Measurements from ENCODE around the gene ZFP36L2.

Gene ZFP36L2

GRCh38 chr2:43199492-43200488 is 26.6 kb downstream of the ZFP36L2 start:
- no CpG with 5 or more reads among the region's 16 CpGs for WGBS (ENCODE audit: extremely low coverage, insufficient coverage, low lambda C conversion rate)
- no peaks in the 10 kb centered on the region for H3K36me3 ChIP-seq (ENCODE audit: control insufficient read depth, insufficient read depth, low read length)
- DNase-seq, result peak; percentile 83

GRCh38 chr2:43198263-43198662 is 28.1 kb downstream of the ZFP36L2 start:
- H3K4me2 ChIP-seq (ENCODE audit: low read length), result no peak overlapping the region
- H3K9ac ChIP-seq (ENCODE audit: low read length), result no peak overlapping the region
- no peak overlapping the region for H3K23ac ChIP-seq (ENCODE audit: low read length)
- H3K27ac ChIP-seq (ENCODE audit: low read depth, low read length), result no peak overlapping the region
- H2BK15ac ChIP-seq (replicated peaks; ENCODE audit: low read depth), result no peak overlapping the region
- H2AK5ac ChIP-seq (ENCODE audit: low read length), result no peak overlapping the region
- no peak for DNase-seq
- no peak overlapping the region for H4K5ac ChIP-seq (ENCODE audit: low read length)
- peaks cover 7% of the 10 kb centered on the region for H3K4me1 ChIP-seq (ENCODE audit: control insufficient read depth, low read depth, low read length)
- H3K56ac ChIP-seq (ENCODE audit: low read length), result no peak overlapping the region
- no peaks in the 10 kb centered on the region for H3K27me3 ChIP-seq (ENCODE audit: insufficient read depth, low read length, poor library complexity)
- no peaks in the 10 kb centered on the region for H3K79me1 ChIP-seq (ENCODE audit: low read length)
- H3K4ac ChIP-seq (ENCODE audit: low read depth, low read length), result no peak overlapping the region
- H3K18ac ChIP-seq (ENCODE audit: low read length), result no peak overlapping the region
- no peak overlapping the region for H4K8ac ChIP-seq (ENCODE audit: low read depth, low read length)
- no peak overlapping the region for H2BK5ac ChIP-seq (ENCODE audit: low read length)
- H3K36me3 ChIP-seq (ENCODE audit: control insufficient read depth, insufficient read depth, low read length), result no peaks in the 10 kb centered on the region
- no peak overlapping the region for H3K4me3 ChIP-seq (ENCODE audit: low read length)
- H3K79me2 ChIP-seq (ENCODE audit: control insufficient read depth, insufficient read depth, low read length), result no peaks in the 10 kb centered on the region
- no CpG with 5 or more reads among the region's 6 CpGs for WGBS (ENCODE audit: extremely low coverage, insufficient coverage, low lambda C conversion rate)
- H2BK120ac ChIP-seq (ENCODE audit: low read depth, low read length), result no peak overlapping the region

More at GRCh38 chr2:43199492-43200488, 26.6 kb downstream of the ZFP36L2 start:
- Histone ChIP-seq H3K9ac (ENCODE audit: low read length) (peak overlapping the region; percentile 22), H3K79me1 (ENCODE audit: low read length) (no peaks in the 10 kb centered on the region), H3K79me2 (ENCODE audit: control insufficient read depth, insufficient read depth, low read length) (no peaks in the 10 kb centered on the region), H4K5ac (ENCODE audit: low read length) (no peak overlapping the region), H3K27me3 (ENCODE audit: insufficient read depth, low read length, poor library complexity) (no peaks in the 10 kb centered on the region), H4K8ac (ENCODE audit: low read depth, low read length) (no peak overlapping the region), H2BK120ac (ENCODE audit: low read depth, low read length) (peak overlapping the region; percentile 7), H2BK15ac (replicated peaks; ENCODE audit: low read depth) (no peak overlapping the region), H3K27ac (ENCODE audit: low read depth, low read length) (peak overlapping the region; percentile 13), H3K4me1 (ENCODE audit: control insufficient read depth, low read depth, low read length) (peaks cover 5% of the 10 kb centered on the region), H3K56ac (ENCODE audit: low read length) (peak overlapping the region; percentile 58), H2BK5ac (ENCODE audit: low read length) (peak overlapping the region; percentile 46), H3K23ac (ENCODE audit: low read length) (peak overlapping the region; percentile 37), H3K18ac (ENCODE audit: low read length) (peak overlapping the region; percentile 2), H3K4me2 (ENCODE audit: low read length) (no peak overlapping the region), H2AK5ac (ENCODE audit: low read length) (no peak overlapping the region), H3K4me3 (ENCODE audit: low read length) (no peak overlapping the region), H3K4ac (ENCODE audit: low read depth, low read length) (no peak overlapping the region)

DNA sequence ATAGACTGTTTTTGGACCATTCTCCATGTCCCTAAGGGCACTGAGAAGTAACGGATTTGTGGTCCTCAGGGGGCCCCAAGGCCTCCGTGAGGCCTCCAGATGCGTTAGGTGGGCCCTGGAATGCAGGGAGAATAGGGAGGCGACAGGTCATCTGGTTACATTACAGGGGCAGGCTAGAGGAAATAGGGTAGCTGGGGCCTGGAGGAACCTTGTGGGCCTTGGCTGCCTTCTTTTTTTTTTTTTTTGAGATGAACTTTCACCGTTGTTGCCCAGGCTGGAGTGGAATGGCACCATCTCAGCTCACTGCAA is 28.9 kb downstream of the ZFP36L2 start:
- no peak overlapping the region for H3K27ac ChIP-seq (ENCODE audit: low read depth, low read length)
- H3K36me3 ChIP-seq (ENCODE audit: control insufficient read depth, insufficient read depth, low read length), result no peaks in the 10 kb centered on the region
- H3K27me3 ChIP-seq (ENCODE audit: insufficient read depth, low read length, poor library complexity), result no peaks in the 10 kb centered on the region
- whole genome bisulfite sequencing (ENCODE audit: extremely low coverage, insufficient coverage, low lambda C conversion rate), result no CpG with 5 or more reads among the region's 5 CpGs
- H2BK5ac ChIP-seq (ENCODE audit: low read length), result no peak overlapping the region
- no peak overlapping the region for H4K8ac ChIP-seq (ENCODE audit: low read depth, low read length)
- no peak overlapping the region for H3K4me2 ChIP-seq (ENCODE audit: low read length)
- H3K4me3 ChIP-seq (ENCODE audit: low read length), result no peak overlapping the region
- H3K79me2 ChIP-seq (ENCODE audit: control insufficient read depth, insufficient read depth, low read length), result no peaks in the 10 kb centered on the region
- H2BK120ac ChIP-seq (ENCODE audit: low read depth, low read length), result no peak overlapping the region
- no peak overlapping the region for H3K56ac ChIP-seq (ENCODE audit: low read length)
- no peaks in the 10 kb centered on the region for H3K79me1 ChIP-seq (ENCODE audit: low read length)
- no peak for DNase-seq
- no peak overlapping the region for H3K4ac ChIP-seq (ENCODE audit: low read depth, low read length)
- no peak overlapping the region for H3K23ac ChIP-seq (ENCODE audit: low read length)
- no peak overlapping the region for H4K5ac ChIP-seq (ENCODE audit: low read length)
- no peak overlapping the region for H2BK15ac ChIP-seq (replicated peaks; ENCODE audit: low read depth)
- H3K18ac ChIP-seq (ENCODE audit: low read length), result no peak overlapping the region
- no peak overlapping the region for H3K9ac ChIP-seq (ENCODE audit: low read length)
- H3K4me1 ChIP-seq (ENCODE audit: control insufficient read depth, low read depth, low read length), result peaks cover 7% of the 10 kb centered on the region
- no peak overlapping the region for H2AK5ac ChIP-seq (ENCODE audit: low read length)

- no peak overlapping the region for H3K9ac ChIP-seq (ENCODE audit: low read length)
- no peak overlapping the region for H3K4me2 ChIP-seq (ENCODE audit: low read length)
- H2BK5ac ChIP-seq (ENCODE audit: low read length), result no peak overlapping the region
- H2AK5ac ChIP-seq (ENCODE audit: low read length), result no peak overlapping the region
- H3K4me3 ChIP-seq (ENCODE audit: low read length), result no peak overlapping the region
- no peak for DNase-seq
- no peak overlapping the region for H2BK15ac ChIP-seq (replicated peaks; ENCODE audit: low read depth)
- no peaks in the 10 kb centered on the region for H3K27me3 ChIP-seq (ENCODE audit: insufficient read depth, low read length, poor library complexity)
- H3K79me2 ChIP-seq (ENCODE audit: control insufficient read depth, insufficient read depth, low read length), result no peaks in the 10 kb centered on the region
- no peak overlapping the region for H2BK120ac ChIP-seq (ENCODE audit: low read depth, low read length)
- no peaks in the 10 kb centered on the region for H3K79me1 ChIP-seq (ENCODE audit: low read length)
- H4K5ac ChIP-seq (ENCODE audit: low read length), result no peak overlapping the region
- H3K4me1 ChIP-seq (ENCODE audit: control insufficient read depth, low read depth, low read length), result peaks cover 7% of the 10 kb centered on the region
- WGBS (ENCODE audit: extremely low coverage, insufficient coverage, low lambda C conversion rate), result no CpG with 5 or more reads among the region's 12 CpGs
- H3K36me3 ChIP-seq (ENCODE audit: control insufficient read depth, insufficient read depth, low read length), result no peaks in the 10 kb centered on the region
- no peak overlapping the region for H4K8ac ChIP-seq (ENCODE audit: low read depth, low read length)
- H3K4ac ChIP-seq (ENCODE audit: low read depth, low read length), result no peak overlapping the region
- H3K56ac ChIP-seq (ENCODE audit: low read length), result no peak overlapping the region
- H3K18ac ChIP-seq (ENCODE audit: low read length), result no peak overlapping the region
- H3K23ac ChIP-seq (ENCODE audit: low read length), result no peak overlapping the region
- no peak overlapping the region for H3K27ac ChIP-seq (ENCODE audit: low read depth, low read length)
Measured at GRCh38 chr2:43196768-43197587, 29.4 kb downstream of the ZFP36L2 start.

DNA sequence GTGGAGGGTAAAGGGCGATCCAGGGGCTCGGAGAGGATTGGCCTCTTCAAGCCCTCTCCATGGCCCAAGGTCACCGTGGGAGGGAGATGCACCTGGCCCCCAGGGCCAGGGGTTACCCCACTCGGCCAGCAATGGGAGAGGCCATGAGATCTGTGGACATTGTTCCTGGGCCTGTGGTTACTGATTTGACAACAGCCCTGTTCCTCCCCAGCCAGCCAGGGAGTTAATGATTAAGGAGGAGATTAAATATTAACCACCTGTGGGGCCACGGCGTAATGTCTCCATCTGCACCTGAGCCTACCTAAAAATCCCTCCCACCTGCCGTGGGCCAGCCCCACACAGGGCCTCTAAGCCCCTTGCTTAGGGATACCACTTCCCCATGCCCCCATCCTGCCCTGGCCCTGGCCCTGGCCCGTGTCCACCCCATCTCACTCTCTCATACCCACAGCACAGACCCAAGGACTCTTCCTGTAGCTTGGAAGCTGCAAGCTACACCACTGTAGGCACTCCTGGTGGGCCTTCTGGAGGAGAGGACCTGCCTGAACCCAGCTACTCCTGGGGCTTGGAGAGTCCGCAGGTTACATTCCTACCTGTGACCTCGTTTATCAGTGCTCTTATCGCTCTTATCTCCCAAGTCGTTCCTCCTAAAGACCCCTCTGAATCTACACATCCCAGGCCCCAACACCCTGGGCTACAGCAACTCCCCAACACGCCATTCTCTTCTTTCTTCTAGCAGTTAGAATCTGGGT is 32.1 kb downstream of the ZFP36L2 start:
- no peaks in the 10 kb centered on the region for H3K27me3 ChIP-seq (ENCODE audit: insufficient read depth, low read length, poor library complexity)
- H3K4me2 ChIP-seq (ENCODE audit: low read length), result no peak overlapping the region
- no peak overlapping the region for H3K9ac ChIP-seq (ENCODE audit: low read length)
- no CpG with 5 or more reads among the region's 13 CpGs for WGBS (ENCODE audit: extremely low coverage, insufficient coverage, low lambda C conversion rate)
- peaks cover 4% of the 10 kb centered on the region for H3K4me1 ChIP-seq (ENCODE audit: control insufficient read depth, low read depth, low read length)
- H3K4ac ChIP-seq (ENCODE audit: low read depth, low read length), result no peak overlapping the region
- H4K8ac ChIP-seq (ENCODE audit: low read depth, low read length), result no peak overlapping the region
- H2AK5ac ChIP-seq (ENCODE audit: low read length), result no peak overlapping the region
- H3K18ac ChIP-seq (ENCODE audit: low read length), result peak overlapping the region; percentile 19
- no peak overlapping the region for H3K56ac ChIP-seq (ENCODE audit: low read length)
- no peaks in the 10 kb centered on the region for H3K79me2 ChIP-seq (ENCODE audit: control insufficient read depth, insufficient read depth, low read length)
- no peak overlapping the region for H3K23ac ChIP-seq (ENCODE audit: low read length)
- H3K4me3 ChIP-seq (ENCODE audit: low read length), result no peak overlapping the region
- no peak overlapping the region for H4K5ac ChIP-seq (ENCODE audit: low read length)
- H2BK120ac ChIP-seq (ENCODE audit: low read depth, low read length), result no peak overlapping the region
- no peaks in the 10 kb centered on the region for H3K79me1 ChIP-seq (ENCODE audit: low read length)
- no peak overlapping the region for H2BK15ac ChIP-seq (replicated peaks; ENCODE audit: low read depth)
- no peak overlapping the region for H2BK5ac ChIP-seq (ENCODE audit: low read length)
- H3K36me3 ChIP-seq (ENCODE audit: control insufficient read depth, insufficient read depth, low read length), result no peaks in the 10 kb centered on the region
- peak; percentile 48 for DNase-seq
- peak overlapping the region; percentile 8 for H3K27ac ChIP-seq (ENCODE audit: low read depth, low read length)

Data from mesendoderm (in vitro differentiated cells).